Measurements from ENCODE around the gene HS3ST5.

DNA sequence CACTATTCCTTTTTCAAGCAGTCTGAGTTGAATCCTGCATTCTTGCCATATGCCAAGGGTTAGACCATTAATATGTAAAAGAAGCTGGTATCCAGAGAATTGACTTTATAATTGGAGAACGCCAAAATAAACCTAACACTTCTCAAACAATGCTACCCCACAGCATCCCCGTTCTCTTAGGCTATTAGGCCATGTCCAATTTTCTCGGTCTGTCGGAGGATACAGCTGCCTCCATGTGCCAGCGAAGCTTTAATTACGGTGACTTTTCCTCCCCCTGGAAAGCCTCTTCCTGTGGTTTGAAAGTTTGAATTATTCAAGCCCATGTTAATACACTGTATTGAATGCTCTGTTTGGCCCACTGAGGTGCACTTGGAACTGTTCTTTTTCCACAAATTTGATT lies 60.5 kb downstream of the HS3ST5 start:
- TF ChIP-seq, protein P1, sequence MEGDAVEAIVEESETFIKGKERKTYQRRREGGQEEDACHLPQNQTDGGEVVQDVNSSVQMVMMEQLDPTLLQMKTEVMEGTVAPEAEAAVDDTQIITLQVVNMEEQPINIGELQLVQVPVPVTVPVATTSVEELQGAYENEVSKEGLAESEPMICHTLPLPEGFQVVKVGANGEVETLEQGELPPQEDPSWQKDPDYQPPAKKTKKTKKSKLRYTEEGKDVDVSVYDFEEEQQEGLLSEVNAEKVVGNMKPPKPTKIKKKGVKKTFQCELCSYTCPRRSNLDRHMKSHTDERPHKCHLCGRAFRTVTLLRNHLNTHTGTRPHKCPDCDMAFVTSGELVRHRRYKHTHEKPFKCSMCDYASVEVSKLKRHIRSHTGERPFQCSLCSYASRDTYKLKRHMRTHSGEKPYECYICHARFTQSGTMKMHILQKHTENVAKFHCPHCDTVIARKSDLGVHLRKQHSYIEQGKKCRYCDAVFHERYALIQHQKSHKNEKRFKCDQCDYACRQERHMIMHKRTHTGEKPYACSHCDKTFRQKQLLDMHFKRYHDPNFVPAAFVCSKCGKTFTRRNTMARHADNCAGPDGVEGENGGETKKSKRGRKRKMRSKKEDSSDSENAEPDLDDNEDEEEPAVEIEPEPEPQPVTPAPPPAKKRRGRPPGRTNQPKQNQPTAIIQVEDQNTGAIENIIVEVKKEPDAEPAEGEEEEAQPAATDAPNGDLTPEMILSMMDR (IDR thresholded peaks at IDR 0.05) = no peak
- no peak for TF ChIP-seq ZFX (IDR thresholded peaks at IDR 0.05; ENCODE audit: borderline replicate concordance)
